ENCODE results near the gene GLI3. TPM values are rescaled to one million over a fixed set of nuclear protein-coding genes. Genes with fewer than 3 reads are reported as not detected.

GLI3 gene
- total RNA-seq, 1 donor from 2014 or later: 57.0 TPM

DNA sequence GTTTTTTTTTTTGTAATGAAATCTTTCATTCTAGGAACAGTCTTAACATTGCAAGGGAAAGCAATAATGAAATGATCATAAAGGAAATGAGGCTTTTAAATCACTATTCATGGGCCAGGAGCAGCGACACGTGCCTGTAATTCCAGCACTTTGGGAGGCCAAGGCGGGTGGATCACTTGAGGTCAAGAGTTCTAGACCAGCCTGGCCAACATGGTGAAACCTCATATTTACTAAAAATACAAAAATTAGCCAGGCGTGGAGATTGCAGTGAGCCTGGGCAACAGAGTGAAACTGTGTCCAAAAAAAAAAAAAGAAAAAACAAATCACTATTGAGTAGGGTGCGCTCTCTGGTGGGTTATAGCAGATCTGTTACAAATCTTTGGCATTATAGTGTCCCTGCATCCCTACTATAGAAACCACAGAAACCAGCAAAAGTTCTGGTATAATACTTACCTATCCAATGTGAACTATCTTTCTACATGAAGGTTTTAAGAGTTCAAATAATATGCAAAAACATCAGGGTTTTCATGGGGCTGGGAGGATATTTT lies 72.1 kb downstream of the GLI3 start:
- DNase-seq (ENCODE audit: extremely low spot score, unreplicated experiment): no peak
- H3K36me3 Mint-ChIP-seq (ENCODE audit: unreplicated experiment): peaks cover 6% of the 10 kb centered on the region
- H3K27ac Mint-ChIP-seq (ENCODE audit: unreplicated experiment): no peak overlapping the region
- H3K4me3 Mint-ChIP-seq (ENCODE audit: unreplicated experiment): no peak overlapping the region
- H3K9me3 Mint-ChIP-seq (ENCODE audit: unreplicated experiment): no peaks in the 10 kb centered on the region
- no peaks in the 10 kb centered on the region for H3K27me3 Mint-ChIP-seq (ENCODE audit: unreplicated experiment)
- TF ChIP-seq, protein P1, sequence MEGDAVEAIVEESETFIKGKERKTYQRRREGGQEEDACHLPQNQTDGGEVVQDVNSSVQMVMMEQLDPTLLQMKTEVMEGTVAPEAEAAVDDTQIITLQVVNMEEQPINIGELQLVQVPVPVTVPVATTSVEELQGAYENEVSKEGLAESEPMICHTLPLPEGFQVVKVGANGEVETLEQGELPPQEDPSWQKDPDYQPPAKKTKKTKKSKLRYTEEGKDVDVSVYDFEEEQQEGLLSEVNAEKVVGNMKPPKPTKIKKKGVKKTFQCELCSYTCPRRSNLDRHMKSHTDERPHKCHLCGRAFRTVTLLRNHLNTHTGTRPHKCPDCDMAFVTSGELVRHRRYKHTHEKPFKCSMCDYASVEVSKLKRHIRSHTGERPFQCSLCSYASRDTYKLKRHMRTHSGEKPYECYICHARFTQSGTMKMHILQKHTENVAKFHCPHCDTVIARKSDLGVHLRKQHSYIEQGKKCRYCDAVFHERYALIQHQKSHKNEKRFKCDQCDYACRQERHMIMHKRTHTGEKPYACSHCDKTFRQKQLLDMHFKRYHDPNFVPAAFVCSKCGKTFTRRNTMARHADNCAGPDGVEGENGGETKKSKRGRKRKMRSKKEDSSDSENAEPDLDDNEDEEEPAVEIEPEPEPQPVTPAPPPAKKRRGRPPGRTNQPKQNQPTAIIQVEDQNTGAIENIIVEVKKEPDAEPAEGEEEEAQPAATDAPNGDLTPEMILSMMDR (IDR thresholded peaks at IDR 0.05): no peak
- peaks cover 21% of the 10 kb centered on the region for H3K4me1 Mint-ChIP-seq (ENCODE audit: unreplicated experiment)

GRCh38 chr7:42162560-42163325 lies 74.3 kb downstream of the GLI3 start:
- Mint-ChIP-seq H3K36me3 (ENCODE audit: unreplicated experiment) (peaks cover 6% of the 10 kb centered on the region), H3K9me3 (ENCODE audit: unreplicated experiment) (no peaks in the 10 kb centered on the region), H3K27me3 (ENCODE audit: unreplicated experiment) (no peaks in the 10 kb centered on the region), H3K4me3 (ENCODE audit: unreplicated experiment) (no peak overlapping the region), H3K27ac (ENCODE audit: unreplicated experiment) (no peak overlapping the region), H3K4me1 (ENCODE audit: unreplicated experiment) (peaks cover 19% of the 10 kb centered on the region)
- no peak for DNase-seq (ENCODE audit: extremely low spot score, unreplicated experiment)
- TF ChIP-seq, protein P1 (IDR thresholded peaks at IDR 0.05): no peak

DNA sequence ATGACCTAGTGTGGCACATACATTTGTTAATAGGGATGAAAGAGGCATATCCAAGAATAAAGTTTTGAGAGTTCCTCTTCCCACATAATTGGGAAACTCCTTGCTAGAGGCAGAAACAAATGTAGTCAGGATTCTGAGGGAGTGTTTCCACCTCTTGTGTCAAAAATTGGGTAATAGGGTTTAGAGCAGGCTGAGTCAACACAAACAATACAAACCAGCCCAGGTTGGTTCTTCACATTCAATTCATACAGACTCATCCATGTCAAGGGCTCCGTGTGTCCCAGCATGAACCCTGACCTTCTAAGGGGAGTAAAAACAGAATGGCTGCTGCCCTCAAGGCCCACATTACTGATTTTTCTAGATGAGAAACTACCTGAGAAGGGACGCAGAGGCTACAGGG lies 75.3 kb downstream of the GLI3 start:
- TF ChIP-seq, protein P1 (IDR thresholded peaks at IDR 0.05): no peak
- H3K4me3 Mint-ChIP-seq (ENCODE audit: unreplicated experiment): no peak overlapping the region
- H3K4me1 Mint-ChIP-seq (ENCODE audit: unreplicated experiment): peaks cover 11% of the 10 kb centered on the region
- no peak for DNase-seq (ENCODE audit: extremely low spot score, unreplicated experiment)
- peaks cover 6% of the 10 kb centered on the region for H3K36me3 Mint-ChIP-seq (ENCODE audit: unreplicated experiment)
- H3K9me3 Mint-ChIP-seq (ENCODE audit: unreplicated experiment): no peaks in the 10 kb centered on the region
- no peaks in the 10 kb centered on the region for H3K27me3 Mint-ChIP-seq (ENCODE audit: unreplicated experiment)
- no peak overlapping the region for H3K27ac Mint-ChIP-seq (ENCODE audit: unreplicated experiment)

- Mint-ChIP-seq H3K27me3 (ENCODE audit: unreplicated experiment) (no peaks in the 10 kb centered on the region), H3K27ac (ENCODE audit: unreplicated experiment) (no peak overlapping the region), H3K9me3 (ENCODE audit: unreplicated experiment) (no peaks in the 10 kb centered on the region), H3K4me3 (ENCODE audit: unreplicated experiment) (no peak overlapping the region), H3K4me1 (ENCODE audit: unreplicated experiment) (peaks cover 17% of the 10 kb centered on the region), H3K36me3 (ENCODE audit: unreplicated experiment) (peaks cover 6% of the 10 kb centered on the region)
- TF ChIP-seq, protein P1 (IDR thresholded peaks at IDR 0.05): no peak
- DNase-seq (ENCODE audit: extremely low spot score, unreplicated experiment): no peak
These were observed 75.9 kb downstream of the GLI3 start for GRCh38 chr7:42161110-42161509.

- Mint-ChIP-seq H3K9me3 (ENCODE audit: unreplicated experiment) (no peaks in the 10 kb centered on the region), H3K4me1 (ENCODE audit: unreplicated experiment) (peaks cover 34% of the 10 kb centered on the region), H3K27ac (ENCODE audit: unreplicated experiment) (no peak overlapping the region)
These were observed 77.9 kb downstream of the GLI3 start for GRCh38 chr7:42159130-42159529.

More at GRCh38 chr7:42159130-42159529, 77.9 kb downstream of the GLI3 start:
- Mint-ChIP-seq H3K4me3 (ENCODE audit: unreplicated experiment) (no peak overlapping the region), H3K36me3 (ENCODE audit: unreplicated experiment) (peaks cover 4% of the 10 kb centered on the region), H3K27me3 (ENCODE audit: unreplicated experiment) (no peaks in the 10 kb centered on the region)
- no peak for DNase-seq (ENCODE audit: extremely low spot score, unreplicated experiment)
- TF ChIP-seq, protein P1 (IDR thresholded peaks at IDR 0.05): no peak
